Measurements from ENCODE around the gene TMEM221.
A peak's percentile ranks its signal among the peaks of the same experiment; 100 is the strongest.

The TMEM221 gene

GRCh38 chr19:17436094-17436873, 12.2 kb downstream of the TMEM221 start:
- no peak overlapping the region for H3K4me3 ChIP-seq (ENCODE audit: low read length)
- no peak for TF ChIP-seq CTCF (conservative IDR thresholded peaks at IDR 0.05; ENCODE audit: low read length)
- DNase-seq (ENCODE audit: low read depth) = no peak

GRCh38 chr19:17435218-17435617, 13.2 kb downstream of the TMEM221 start:
- H3K4me3 ChIP-seq (ENCODE audit: low read length) = no peak overlapping the region
- no peak for DNase-seq (ENCODE audit: low read depth)
- no peak for TF ChIP-seq CTCF (conservative IDR thresholded peaks at IDR 0.05; ENCODE audit: low read length)

- no peak for DNase-seq (ENCODE audit: low read depth)
- TF ChIP-seq CTCF (conservative IDR thresholded peaks at IDR 0.05; ENCODE audit: low read length) = no peak
- H3K4me3 ChIP-seq (ENCODE audit: low read length) = no peak overlapping the region
These were observed 17.1 kb downstream of the TMEM221 start for GRCh38 chr19:17431417-17431816.

GRCh38 chr19:17429641-17430113, 18.8 kb downstream of the TMEM221 start:
- TF ChIP-seq CTCF (conservative IDR thresholded peaks at IDR 0.05; ENCODE audit: low read length) = no peak
- no peak overlapping the region for H3K4me3 ChIP-seq (ENCODE audit: low read length)
- DNase-seq (ENCODE audit: low read depth) = no peak

- H3K4me3 ChIP-seq (ENCODE audit: low read length) = no peak overlapping the region
- DNase-seq (ENCODE audit: low read depth) = no peak
- TF ChIP-seq CTCF (conservative IDR thresholded peaks at IDR 0.05; ENCODE audit: low read length) = 0 out of 2 replicates have a peak, but pooled peaks have one; percentile 28
These were observed 23.6 kb downstream of the TMEM221 start for GRCh38 chr19:17424743-17425365.

GRCh38 chr19:17423429-17424208, 24.8 kb downstream of the TMEM221 start:
- DNase-seq (ENCODE audit: low read depth) = no peak
- TF ChIP-seq CTCF (conservative IDR thresholded peaks at IDR 0.05; ENCODE audit: low read length) = no peak
- no peak overlapping the region for H3K4me3 ChIP-seq (ENCODE audit: low read length)

All from AG10803 (cell line).